Spleen (tissue), 11 donors: ENCODE results near the gene SH3RF1. TPM values are rescaled to one million over a fixed set of nuclear protein-coding genes. Genes with fewer than 3 reads are reported as not detected.
"Not testable (repeated sequence)": the region's sequence is repeated elsewhere in the genome, so short reads cannot be mapped to it uniquely, and the experiment has no call there.

Source experiments
- DNase-seq: peaks from one replicate; pipeline ENCODE4 v3.0.0-alpha.2; 2020
- H3K27ac ChIP-seq, 8 donors: fragments of 200-600 bp; sonication (generic) in 7 of 8; 1 replicate in 4 of 8; 2 replicates in 4 of 8; pipeline versions ENCODE4 v1.5.0 to v1.8.0; 2016 to 2021; ENCODE audit warnings: inconsistent platforms in 4 of 8, mild to moderate bottlenecking in 4 of 8, moderate library complexity in 1 of 8
- H3K27me3 ChIP-seq, 7 donors: fragments of 200-600 bp; sonication (generic) in 6 of 7; replicated peaks in 1 of 7; 1 replicate in 4 of 7; 2 replicates in 3 of 7; pipeline versions ENCODE4 v1.5.0 to v1.8.0; 2016 to 2021; ENCODE audit warnings: inconsistent platforms in 3 of 7, mild to moderate bottlenecking in 1 of 7
- H3K36me3 ChIP-seq, 6 donors: fragments of 200-600 bp; sonication (generic) in 5 of 6; 1 replicate in 4 of 6; 2 replicates in 2 of 6; pipeline versions ENCODE4 v1.5.0 to v1.8.0; 2016 to 2021; ENCODE audit warnings: inconsistent platforms in 2 of 6
- H3K4me1 ChIP-seq, 6 donors: fragments of 200-600 bp; sonication (generic) in 5 of 6; 1 replicate in 3 of 6; 2 replicates in 3 of 6; pipeline versions ENCODE4 v1.5.0 to v1.8.0; 2016 to 2021; ENCODE audit warnings: inconsistent platforms in 3 of 6
- H3K4me3 ChIP-seq, 8 donors: fragments of 200-600 bp; sonication (generic) in 7 of 8; 1 replicate in 4 of 8; 2 replicates in 4 of 8; pipeline versions ENCODE4 v1.5.0 to v1.8.0; 2016 to 2021; ENCODE audit warnings: inconsistent platforms in 4 of 8, mild to moderate bottlenecking in 4 of 8, moderate library complexity in 2 of 8
- H3K9me3 ChIP-seq, 8 donors: fragments of 200-600 bp; sonication (generic) in 7 of 8; 1 replicate in 4 of 8; 2 replicates in 4 of 8; pipeline versions ENCODE4 v1.5.0 to v1.8.0; 2016 to 2021; ENCODE audit warnings: inconsistent platforms in 4 of 8
- CTCF ChIP-seq, 11 experiments: fragments of 200-600 bp in 7 of 11; fragments of 450-650 bp in 4 of 11; sonication (generic) in 4 of 11; IDR thresholded peaks in 8 of 11; conservative IDR thresholded peaks in 3 of 11; 1 replicate in 7 of 11; 2 replicates in 4 of 11; pipeline versions ENCODE4 v1.4.0 to v1.8.0; 2016 to 2021; ENCODE audit warnings: antibody characterized with exemption in 11 of 11, inconsistent platforms in 4 of 11, mild to moderate bottlenecking in 1 of 11
- POLR2A ChIP-seq, 3 donors: fragments of 450-650 bp; IDR thresholded peaks; one replicate each; pipeline ENCODE4 v1.5.1; 2017; ENCODE audit warnings: antibody characterized with exemption in 3 of 3, mild to moderate bottlenecking in 1 of 3
- POLR2AphosphoS5 ChIP-seq, 3 donors: sonication (generic); formaldehyde crosslinking; IDR thresholded peaks; one replicate each; pipeline ENCODE4 v1.5.1; 2017; ENCODE audit warnings: antibody characterized with exemption in 3 of 3
- WGBS, 5 donors: extraction: QIAGEN DNeasy Blood & Tissue Kit in 3 of 5; methylation state at CpG; one replicate each; pipeline versions ENCODE4 v1.1.5 to v1.1.7; 2013 to 2018; 5-methylcytosine and 5-hydroxymethylcytosine counted together
- intact Hi-C: fragments of 100-400 bp; cut with DNase I; formaldehyde crosslinking; loops from one replicate; pipeline ENCODE4 v1.15.0; 2023; ENCODE audit warnings: low total_unique reads
- polyA plus RNA-seq, 3 donors: library from polyadenylated mRNA; stranded (reverse); fragments of 200-250 nt; gene quantifications; one replicate each; pipeline ENCODE4 v1.2.1, GENCODE V29; 2013
- total RNA-seq, 7 donors: library from RNA; depleted of rRNA in 3 of 7; stranded (reverse); fragments of >200 nt in 3 of 7; fragmentation: NEBNext Ultra II Directional in 4 of 7; extraction: Animal tissue kit (Norgen Biotek cat#: 25700) in 4 of 7; gene quantifications; one replicate each; pipeline versions ENCODE4 v1.1.0 to v1.2.1, GENCODE V29; 2016 to 2021
- donor health status: healthy with polysubstance abuse.
- donor health status: DM: no; HTN: no; CAD: no; lungs with moderate emphysema.
- donor health status: DM: no; HTN: no; CAD: no.
- donor health status: Bipolar disorder and iron deficiency.
- donor health status: healthy.
- donor health status: DM: no; HTN: no; CAD: no.
- donor health status: DM: yes; HTN: yes; CAD: no.

The SH3RF1 gene
- total and polyA plus RNA-seq, 10 donors, result 1.1 to 18.6 (median 10.0) TPM

DNA sequence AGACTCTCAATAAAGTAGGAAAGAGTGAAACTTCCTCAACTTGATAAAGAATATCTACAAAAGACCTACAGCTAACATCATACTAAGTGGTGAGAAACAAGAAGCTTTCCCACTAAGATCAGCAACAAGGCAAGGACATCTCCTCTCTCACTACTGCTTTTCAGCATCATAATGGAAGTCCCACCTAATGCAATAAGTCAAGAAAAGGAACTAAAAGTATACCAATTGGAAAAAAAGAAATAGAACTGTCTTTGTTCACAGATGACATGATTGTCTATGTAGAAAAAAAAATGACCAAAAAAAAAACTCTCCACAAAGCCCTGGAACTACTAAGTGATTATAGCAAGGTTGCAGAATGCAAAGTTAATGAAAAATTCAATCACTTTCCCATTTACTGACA lies 25.1 kb upstream of the SH3RF1 start:
- DNase-seq, result no peak
- Histone ChIP-seq H3K36me3 (no peaks in the 10 kb centered on the region), H3K4me3 (no peak overlapping the region), H3K4me1 (peaks cover 0 to 43% (median 12%) of the 10 kb centered on the region in 6 donors), H3K27ac (no peak overlapping the region), H3K9me3 (no peaks in the 10 kb centered on the region), H3K27me3 (no peaks in the 10 kb centered on the region)
- no peak for TF ChIP-seq POLR2A (IDR thresholded peaks at IDR 0.05)
- TF ChIP-seq POLR2AphosphoS5 (IDR thresholded peaks at IDR 0.05), result no peak
- TF ChIP-seq CTCF (IDR thresholded peaks at IDR 0.05 in 8 of 11, conservative IDR thresholded peaks at IDR 0.05 in 3 of 11), result no peak
- intact Hi-C loops, result no loop called here

- Histone ChIP-seq H3K36me3 (no peaks in the 10 kb centered on the region), H3K9me3 (no peaks in the 10 kb centered on the region), H3K4me1 (peaks cover 0 to 44% (median 12%) of the 10 kb centered on the region in 6 donors), H3K4me3 (peak overlapping the region in 1 of 8 donors; percentile 16), H3K27me3 (no peaks in the 10 kb centered on the region), H3K27ac (peak overlapping the region in 5 of 8 donors; percentile 12 to 65 (median 55))
- intact Hi-C loops, result no loop called here
- TF ChIP-seq CTCF (IDR thresholded peaks at IDR 0.05 in 8 of 11, conservative IDR thresholded peaks at IDR 0.05 in 3 of 11), result no peak
- TF ChIP-seq POLR2A (IDR thresholded peaks at IDR 0.05), result no peak
- no peak for TF ChIP-seq POLR2AphosphoS5 (IDR thresholded peaks at IDR 0.05)
- DNase-seq, result no peak
- WGBS, 5 donors, result 23 to 38% (median 34%) methylated on average over 6 of the region's 6 CpGs
Observed at GRCh38 chr4:169293343-169294176, 22.8 kb upstream of the SH3RF1 start.

DNA sequence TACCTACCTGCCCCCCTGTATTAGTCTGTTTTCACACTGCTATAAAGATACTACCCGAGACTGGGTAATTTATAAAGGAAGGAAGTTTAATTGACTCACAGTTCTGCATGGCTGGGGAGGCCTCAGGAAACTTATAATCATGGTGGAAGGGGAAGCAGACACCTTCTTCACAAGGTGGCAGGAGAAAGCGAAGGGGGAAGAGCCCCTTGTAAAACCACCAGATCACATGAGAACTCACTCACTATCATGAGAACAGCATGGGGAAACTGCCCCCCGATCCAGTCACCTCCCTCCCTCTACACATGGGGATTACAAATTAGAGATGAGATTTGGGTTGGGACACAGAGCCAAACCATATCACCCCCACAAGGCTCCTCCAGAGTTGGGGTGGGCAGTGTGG lies 17.2 kb upstream of the SH3RF1 start:
- Histone ChIP-seq H3K27ac (peak overlapping the region in 1 of 8 donors; percentile 34), H3K4me1 (peaks cover 0 to 20% (median 5%) of the 10 kb centered on the region in 6 donors)
- H3K36me3 ChIP-seq, H3K4me3 ChIP-seq, H3K27me3 ChIP-seq, H3K9me3 ChIP-seq, intact Hi-C loops, DNase-seq: not testable (repeated sequence)
- 17 to 50% (median 33%) methylated on average over 3 of the region's 3 CpGs for WGBS, 5 donors

DNA sequence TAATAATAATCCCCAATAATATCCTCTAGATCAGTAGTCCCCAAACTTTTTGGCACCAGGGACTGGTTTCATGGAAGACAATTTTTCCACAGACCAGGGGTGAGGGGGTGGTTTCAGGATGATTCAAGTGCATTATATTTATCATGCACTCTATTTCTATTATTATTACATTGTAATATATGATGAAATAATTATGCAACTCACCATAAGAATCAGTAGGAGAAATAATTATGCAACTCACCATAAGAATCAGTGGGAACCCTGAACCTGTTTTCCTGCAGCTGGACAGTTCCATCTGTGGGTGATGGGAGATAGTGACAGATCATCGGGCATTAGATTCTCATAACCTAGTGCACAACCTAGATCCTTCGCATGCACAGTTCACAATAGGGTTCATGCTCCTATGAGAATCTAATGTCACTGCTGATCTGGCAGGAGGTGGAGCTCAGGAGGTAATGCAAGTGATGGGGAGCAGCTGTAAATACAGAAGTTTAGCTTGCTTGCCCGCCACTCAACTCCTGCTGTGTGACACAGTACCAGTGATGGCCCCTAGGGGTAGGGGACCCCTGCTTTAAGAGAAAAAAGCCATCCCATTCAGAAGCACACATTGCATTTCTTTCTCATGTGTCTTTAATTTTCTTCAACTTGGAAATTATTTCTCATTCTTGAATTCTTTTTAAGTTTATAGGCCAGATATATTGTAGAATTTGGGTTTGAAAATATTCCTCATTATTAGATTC lies 16.0 kb upstream of the SH3RF1 start:
- intact Hi-C loops, result no loop called here
- H3K4me3 ChIP-seq, result no peak overlapping the region
- no peaks in the 10 kb centered on the region for H3K36me3 ChIP-seq
- 81 to 95% (median 91%) methylated on average over 3 of the region's 3 CpGs for WGBS, 5 donors
- no peak for DNase-seq
- TF ChIP-seq POLR2AphosphoS5 (IDR thresholded peaks at IDR 0.05), result no peak
- no peak for TF ChIP-seq POLR2A (IDR thresholded peaks at IDR 0.05)
- TF ChIP-seq CTCF (IDR thresholded peaks at IDR 0.05 in 8 of 11, conservative IDR thresholded peaks at IDR 0.05 in 3 of 11), result no peak
- no peak overlapping the region for H3K27ac ChIP-seq
- no peaks in the 10 kb centered on the region for H3K27me3 ChIP-seq
- no peaks in the 10 kb centered on the region for H3K9me3 ChIP-seq
- peaks cover 0 to 7% (median 0%) of the 10 kb centered on the region in 6 donors for H3K4me1 ChIP-seq
